H1 (cell line): ENCODE data around the gene TSPAN32. TPM values are rescaled to one million over a fixed set of nuclear protein-coding genes. Genes with fewer than 3 reads are reported as not detected.

ENCODE experiments used
- NANOG ChIP-seq: IDR thresholded peaks from 2 replicates; pipeline ENCODE4 v1.6.1; 2011; ENCODE audit warnings: low read length, low read depth, mild to moderate bottlenecking, inconsistent platforms; ENCODE audit not compliant: insufficient read depth, poor library complexity, severe bottlenecking
- TAF1 ChIP-seq: IDR thresholded peaks from 2 replicates; pipeline ENCODE4 v1.6.1; 2011; ENCODE audit warnings: mild to moderate bottlenecking, low read depth, low read length
- polyA plus RNA-seq, 7 experiments: library from polyadenylated mRNA; depleted of rRNA in 3 of 7; stranded (reverse) in 5 of 7; unstranded in 2 of 7; fragments of >200 nt in 5 of 7; fragments of 200-250 nt in 2 of 7; gene quantifications; 1 replicate in 5 of 7; 2 replicates in 1 of 7; 4 replicates in 1 of 7; pipeline versions ENCODE4 v1.2.1 to v1.2.3, GENCODE V29; 2011 to 2013; ENCODE audit warnings: missing spikeins in 2 of 7, mixed read lengths in 2 of 7
- total RNA-seq: library from RNA; stranded (reverse); fragmentation: NEBNext Ultra II Directional; extraction: Animal tissue kit (Norgen Biotek cat#: 25700); gene quantifications from 2 replicates; pipeline ENCODE4 v1.2.1, GENCODE V29; 2021
- TF ChIP-seq, protein P1 (sequence below): IDR thresholded peaks from 2 replicates; pipeline ENCODE4 v1.6.1; 2012; ENCODE audit warnings: inconsistent platforms

The TSPAN32 gene
- total and polyA plus RNA-seq, 2 of the 8 experiments (the other 6 are each of a cell fraction or from before 2014, with no cell fraction given), result not detected

GRCh38 chr11:2346014-2346413 lies 44.2 kb downstream of the TSPAN32 start (continued):
- no peak for TF ChIP-seq TAF1
- no peak for TF ChIP-seq NANOG
- TF ChIP-seq, protein P1, sequence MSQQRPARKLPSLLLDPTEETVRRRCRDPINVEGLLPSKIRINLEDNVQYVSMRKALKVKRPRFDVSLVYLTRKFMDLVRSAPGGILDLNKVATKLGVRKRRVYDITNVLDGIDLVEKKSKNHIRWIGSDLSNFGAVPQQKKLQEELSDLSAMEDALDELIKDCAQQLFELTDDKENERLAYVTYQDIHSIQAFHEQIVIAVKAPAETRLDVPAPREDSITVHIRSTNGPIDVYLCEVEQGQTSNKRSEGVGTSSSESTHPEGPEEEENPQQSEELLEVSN, result no peak
